NCI-H2081 (cell line): ENCODE measurements around the gene APPBP2.
"Not testable (repeated sequence)": the region's sequence is repeated elsewhere in the genome, so short reads cannot be mapped to it uniquely, and the experiment has no call there.

Experiments
- DNase-seq, 2 experiments: peaks; one replicate each; lab custom pipeline; 2025; lab: John Stamatoyannopoulos, UW

APPBP2 gene

DNA sequence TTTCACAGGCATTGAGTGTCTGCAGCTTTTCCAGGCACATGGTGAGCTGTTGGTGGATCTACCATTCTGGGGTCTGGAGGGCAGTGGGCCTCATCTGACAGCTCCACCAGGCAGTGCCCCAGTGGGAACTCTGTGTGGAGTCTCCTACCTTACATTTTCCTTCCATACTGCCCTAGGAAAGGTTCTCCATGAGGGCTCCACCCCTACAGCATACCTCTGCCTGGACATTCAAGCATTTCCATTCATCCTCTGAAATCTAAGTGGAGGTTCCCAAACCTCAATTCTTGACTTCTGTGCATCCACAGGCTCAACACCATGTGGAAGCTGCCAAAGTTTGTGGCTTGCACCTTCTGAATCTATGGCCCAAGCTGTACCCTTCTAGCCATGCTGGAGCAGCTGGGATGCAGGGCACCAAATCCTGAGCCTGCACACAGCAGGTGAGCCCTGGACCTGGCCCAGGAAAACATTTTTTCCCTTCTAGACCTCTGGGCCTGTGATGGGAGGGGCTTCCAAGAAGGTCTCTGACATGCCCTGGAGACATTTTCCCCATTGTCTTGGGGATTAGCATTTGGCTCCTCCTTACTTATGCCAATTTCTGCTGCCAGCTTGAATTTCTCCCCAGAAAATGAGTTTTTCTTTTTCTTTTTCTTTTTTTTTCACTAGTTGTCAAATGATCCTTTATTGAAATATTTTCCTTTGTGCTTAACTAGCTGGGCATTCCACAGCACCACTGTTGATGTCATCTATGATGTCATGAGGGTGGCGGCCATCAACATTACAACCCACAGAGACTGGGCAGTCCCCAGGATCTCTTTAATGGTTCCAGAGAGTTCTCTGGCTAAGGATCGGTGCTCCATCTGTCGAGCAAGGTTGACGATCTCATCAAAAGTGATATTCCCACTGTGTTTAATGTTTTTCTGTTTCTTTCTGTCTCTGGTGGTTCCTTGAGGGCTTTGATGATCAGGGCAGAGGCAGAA is 92.7 kb downstream of the APPBP2 start:
- DNase-seq: not testable (repeated sequence)

- DNase-seq: not testable (repeated sequence)
Observed at GRCh38 chr17:60430561-60430960, 95.5 kb downstream of the APPBP2 start.

DNA sequence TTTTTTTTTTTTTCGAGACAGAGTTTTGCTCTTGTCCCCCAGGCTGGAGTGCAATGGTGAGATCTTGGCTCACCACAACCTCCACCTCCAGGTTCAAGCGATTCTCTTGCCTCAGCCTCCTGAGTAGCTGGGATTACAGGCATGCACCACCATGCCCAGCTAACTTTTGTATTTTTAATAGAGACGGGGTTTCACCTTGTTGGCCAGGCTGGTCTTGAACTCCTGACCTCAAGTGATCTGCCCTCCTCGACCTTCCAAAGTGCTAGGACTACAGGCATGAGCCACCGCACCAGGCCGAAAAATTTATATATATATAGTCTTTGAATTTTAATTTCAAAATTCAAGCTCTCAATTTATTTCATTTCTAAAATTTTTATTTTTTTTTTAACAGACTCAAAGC is 97.6 kb downstream of the APPBP2 start:
- DNase-seq: not testable (repeated sequence)

- no peak for DNase-seq
Observed at GRCh38 chr17:60426596-60426995, 99.4 kb downstream of the APPBP2 start.

- no peak for DNase-seq
Observed at GRCh38 chr17:60425626-60426025, 100.4 kb downstream of the APPBP2 start.

DNA sequence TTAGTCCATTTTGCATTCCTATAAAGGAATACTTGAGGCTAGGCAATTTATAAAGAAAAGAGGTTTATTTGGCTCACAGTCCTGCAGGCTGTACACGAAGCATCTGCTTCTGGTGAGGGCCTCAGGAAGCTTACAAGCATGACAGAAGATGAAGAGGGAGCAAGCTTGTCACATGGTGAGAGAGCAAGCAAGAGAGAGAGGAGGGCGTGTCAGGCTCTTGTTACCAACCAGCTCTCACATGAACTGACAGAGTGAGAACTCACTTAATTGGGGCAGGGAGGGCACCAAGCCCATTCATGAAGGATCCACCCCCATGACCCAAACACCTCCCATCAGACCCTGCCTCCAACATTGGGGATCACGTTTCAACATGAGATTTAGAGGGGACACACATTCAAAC is 102.2 kb downstream of the APPBP2 start:
- no peak for DNase-seq

DNA sequence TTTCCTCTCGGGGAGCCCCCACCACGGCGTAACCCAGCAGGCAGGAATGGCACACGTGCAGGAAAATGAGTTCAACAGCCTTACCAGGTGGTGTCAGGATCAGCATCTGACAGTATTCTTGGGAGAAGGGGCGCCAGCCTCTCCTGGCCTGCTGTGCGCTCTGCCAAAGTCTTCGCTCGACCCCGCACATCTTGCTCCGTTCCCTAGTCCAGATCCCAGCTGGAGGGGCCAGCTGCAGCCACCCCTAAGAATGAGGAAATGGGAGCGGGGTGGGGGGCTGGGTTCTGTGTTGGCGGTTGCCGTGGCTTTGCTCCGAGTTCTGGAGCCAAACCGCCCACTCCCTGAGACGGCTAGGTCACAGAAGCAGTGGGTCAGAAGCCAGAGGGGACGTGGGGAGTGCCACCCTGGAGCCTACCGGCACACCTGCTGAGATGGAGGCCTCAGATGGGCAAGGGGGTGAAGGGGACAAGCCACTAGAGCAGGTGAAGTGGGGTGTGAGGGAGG is 103.8 kb downstream of the APPBP2 start, which contains the start of gene CHCT1:
TSS of gene CHCT1 (plus strand) at position 328 of the 504 bp plus-strand sequence. CDS start at position 432, 104 bp downstream.
- DNase-seq: no peak

DNA sequence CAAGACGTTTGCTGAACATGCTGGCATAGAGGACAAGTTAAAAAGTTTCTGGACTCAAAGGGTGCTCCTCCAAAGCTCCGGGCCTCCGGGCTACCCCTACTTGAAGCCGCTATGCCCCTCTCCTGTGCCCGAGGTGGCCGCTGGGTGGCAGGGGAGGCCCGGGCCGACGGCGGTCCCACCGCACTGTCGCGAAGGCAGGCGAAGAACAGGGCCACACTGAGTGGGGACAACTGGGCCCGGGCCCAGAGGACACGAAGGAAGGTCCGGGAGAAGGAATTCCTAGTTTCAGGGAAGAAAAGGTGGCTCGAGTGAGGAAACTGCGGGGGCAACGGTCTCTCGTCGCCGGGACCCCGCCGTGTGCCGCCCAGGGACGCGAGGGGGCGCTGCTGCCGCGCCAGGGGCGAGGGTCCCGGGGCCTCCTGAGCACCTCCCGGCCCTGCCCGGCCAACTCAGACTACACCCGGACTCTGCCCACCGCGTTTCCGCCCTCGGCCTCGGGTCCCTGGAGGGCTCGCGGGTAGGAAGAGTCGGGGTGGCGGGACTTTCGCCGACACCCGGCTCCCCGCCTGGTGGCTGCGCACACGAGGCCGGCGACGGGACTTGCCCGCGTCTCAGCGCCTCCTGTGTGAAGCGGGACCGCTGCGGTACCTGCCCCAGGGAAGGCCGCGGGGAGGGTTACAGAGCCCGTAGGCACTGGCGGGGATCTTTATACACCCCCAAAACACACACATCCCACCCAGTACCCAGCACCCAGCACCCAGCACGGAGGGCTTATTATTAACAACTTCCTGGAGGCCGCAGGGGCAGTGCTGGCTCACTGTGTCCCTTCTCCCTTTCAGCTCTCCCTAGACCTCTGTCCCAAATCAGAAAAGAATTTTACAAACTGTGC is 104.5 kb downstream of the APPBP2 start:
- DNase-seq: no peak

- DNase-seq: not testable (repeated sequence)
Observed at GRCh38 chr17:60419875-60420274, 106.2 kb downstream of the APPBP2 start.

DNA sequence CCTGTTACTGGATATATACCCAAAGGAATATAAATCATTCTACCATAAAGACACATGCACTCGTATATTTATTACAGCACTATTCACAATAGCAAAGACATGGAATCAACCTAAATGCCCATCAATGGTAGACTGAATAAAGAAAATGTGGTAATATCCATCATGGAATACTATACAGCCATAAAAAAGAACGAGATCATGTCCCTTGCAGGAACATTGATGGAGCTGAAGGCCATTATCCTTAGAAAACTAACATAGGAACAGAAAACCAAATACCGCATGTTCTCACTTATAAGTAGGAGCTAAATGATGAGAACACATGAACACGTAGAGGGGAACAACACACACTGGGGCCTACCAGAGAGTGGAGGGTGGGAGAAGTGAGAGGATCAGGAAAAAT is 107.0 kb downstream of the APPBP2 start:
- DNase-seq: not testable (repeated sequence)

- DNase-seq: peak in 1 of 2 experiments; percentile 43
Observed at GRCh38 chr17:60416368-60416925, 109.6 kb downstream of the APPBP2 start.

DNA sequence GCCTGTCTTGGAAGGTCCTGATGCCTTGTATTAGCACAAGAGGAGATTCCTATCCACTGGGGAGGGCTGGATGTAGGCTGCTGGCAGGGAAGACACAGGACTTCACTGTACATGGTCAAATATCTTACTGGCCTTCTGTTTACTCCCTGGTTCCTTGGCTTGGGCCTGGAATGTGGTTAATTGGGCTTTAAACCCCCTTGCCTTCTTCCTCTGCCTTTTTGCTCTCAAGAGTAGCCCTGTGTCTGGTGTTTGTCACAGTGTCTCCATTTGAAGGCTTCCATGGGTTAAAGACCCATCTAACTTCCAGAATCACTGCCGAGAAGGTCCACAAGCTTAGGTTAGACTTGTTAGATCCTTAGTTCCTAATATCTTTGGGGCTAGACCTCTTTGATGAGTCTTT is 110.9 kb downstream of the APPBP2 start:
- DNase-seq: no peak

- no peak for DNase-seq
Observed at GRCh38 chr17:60412701-60413100, 113.3 kb downstream of the APPBP2 start.

- no peak for DNase-seq
Observed at GRCh38 chr17:60410001-60410400, 116.0 kb downstream of the APPBP2 start.

GRCh38 chr17:60406887-60407286 is 119.2 kb downstream of the APPBP2 start:
- DNase-seq: no peak

DNA sequence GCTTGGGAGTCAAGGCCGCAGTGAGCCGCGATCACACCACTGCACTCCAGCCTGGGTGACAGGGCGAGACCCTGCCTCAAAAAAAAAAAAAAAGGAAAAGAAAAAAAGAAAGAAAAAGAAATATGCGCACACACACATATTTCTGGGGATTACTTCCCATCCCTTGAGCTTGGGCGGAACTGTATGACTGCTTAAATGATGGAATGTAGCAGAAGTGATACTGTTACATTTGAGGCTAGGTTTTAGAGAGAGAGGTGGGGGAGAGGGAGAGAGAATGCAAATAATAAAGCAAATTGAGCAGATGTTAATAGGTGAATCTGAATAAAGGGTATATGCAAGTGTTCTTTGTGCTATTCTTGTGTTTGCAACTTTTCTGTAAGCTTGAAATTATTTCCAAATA is 122.1 kb downstream of the APPBP2 start:
- no peak for DNase-seq

GRCh38 chr17:60403523-60403810 is 122.6 kb downstream of the APPBP2 start:
- no peak for DNase-seq

DNA sequence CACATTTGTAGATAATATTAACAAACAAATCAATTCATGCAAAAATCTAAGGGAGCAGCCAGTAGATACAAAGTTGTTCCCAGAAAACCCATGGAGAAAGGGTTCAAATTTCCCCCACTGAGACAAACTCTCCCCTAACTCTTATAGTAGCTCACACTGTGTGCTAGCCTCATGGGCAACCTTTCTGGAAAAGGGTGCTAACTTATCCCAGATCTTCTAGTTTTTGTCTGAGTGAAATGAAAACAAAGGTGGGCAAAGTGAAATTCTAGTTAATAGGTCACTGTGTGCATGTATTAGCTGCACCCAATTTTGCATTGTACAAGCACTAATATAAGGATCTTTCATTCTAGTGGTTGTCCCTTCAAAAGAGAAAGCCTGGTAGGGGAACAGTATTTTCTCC is 124.2 kb downstream of the APPBP2 start:
- DNase-seq: no peak

DNA sequence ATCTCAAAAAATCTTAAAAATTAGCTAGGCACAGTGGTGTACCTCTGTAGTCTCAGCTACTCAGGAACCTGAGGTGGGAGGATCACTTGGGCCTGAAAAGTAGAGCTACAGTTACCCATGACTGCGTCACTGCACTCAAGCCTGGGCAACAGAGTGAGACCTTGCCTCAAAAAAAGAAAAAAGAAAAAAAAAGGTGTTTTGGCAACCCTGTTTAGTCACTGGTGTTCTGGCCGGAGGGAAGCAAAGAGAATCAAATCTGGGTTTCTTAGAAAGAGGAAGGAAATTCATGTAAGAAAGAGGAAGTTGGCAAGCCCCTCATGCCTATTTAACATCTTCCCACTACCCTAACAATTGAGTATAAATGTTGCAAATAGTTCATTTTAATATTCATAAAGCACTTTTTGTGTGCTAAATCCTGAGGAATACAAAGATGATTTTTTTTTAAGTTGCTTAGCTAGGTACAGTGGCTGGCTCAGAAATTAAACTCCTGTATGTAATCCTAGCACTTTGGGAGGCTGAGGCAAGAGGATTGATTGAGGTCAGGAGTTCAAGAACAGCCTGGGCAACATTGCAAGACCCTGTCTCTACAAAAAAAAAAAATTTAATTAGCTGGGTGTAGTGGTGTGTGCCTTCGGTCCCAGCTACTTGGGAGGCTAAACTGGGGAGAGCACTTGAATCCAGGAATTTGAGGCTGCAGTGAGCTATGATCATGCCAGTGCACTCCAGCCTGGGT is 127.6 kb downstream of the APPBP2 start:
- DNase-seq: no peak

DNA sequence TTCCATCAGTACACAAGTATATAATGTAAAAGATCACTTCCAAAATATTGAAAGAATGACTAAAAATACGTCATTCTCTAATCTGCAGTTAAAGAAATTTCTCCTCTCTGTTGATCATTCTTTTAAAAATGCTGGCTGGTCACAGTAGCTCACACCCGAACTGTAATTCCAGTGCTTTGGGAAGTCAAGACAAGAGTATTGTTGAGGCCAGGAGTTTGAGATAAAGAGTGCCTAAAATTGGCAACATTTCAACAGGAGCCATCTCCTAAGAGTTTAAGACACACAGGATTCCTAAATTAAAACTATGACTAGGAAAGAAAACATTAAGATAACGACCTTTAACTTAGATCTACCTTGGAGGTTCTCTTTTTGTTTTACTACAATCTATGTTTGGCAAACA is 129.6 kb downstream of the APPBP2 start:
- no peak for DNase-seq

GRCh38 chr17:60395508-60396065 is 130.5 kb downstream of the APPBP2 start:
- DNase-seq: no peak
